ENCODE data around the gene CBLL1. TPM values are rescaled to one million over a fixed set of nuclear protein-coding genes. Genes with fewer than 3 reads are reported as not detected.

CBLL1 gene
- total RNA-seq, 1 experiment from 2014 or later, result 41.4 TPM

DNA sequence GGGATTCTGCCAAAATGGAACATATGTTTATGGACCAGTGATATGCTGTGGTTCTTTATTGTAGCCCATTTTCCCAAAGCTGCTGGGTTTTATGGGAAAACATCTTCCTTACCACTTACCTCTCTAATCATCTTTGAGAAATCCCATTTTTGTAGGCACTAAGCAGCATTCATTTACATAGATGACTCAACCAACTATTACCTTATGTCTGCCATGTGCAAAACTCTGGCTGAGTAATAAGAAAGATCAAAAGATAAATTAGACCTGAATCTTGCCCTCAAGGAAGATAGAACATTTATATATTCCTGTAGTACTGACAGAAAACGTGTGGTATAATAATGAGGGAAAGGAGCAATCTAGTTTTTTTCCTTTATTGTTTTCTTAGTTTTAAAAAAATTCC lies 24.3 kb downstream of the CBLL1 start:
- Histone ChIP-seq H3K9me3 (replicated peaks) (no peaks in the 10 kb centered on the region), H3K4me3 (no peak overlapping the region), H3K4me1 (replicated peaks) (no peaks in the 10 kb centered on the region), H3K36me3 (no peaks in the 10 kb centered on the region), H3K27ac (no peak overlapping the region), H3K27me3 (replicated peaks) (0 out of 2 replicates have a peak, but pooled peaks cover 3% of the 10 kb centered on the region)
- DNase-seq (ENCODE audit: low read depth in 1 of 2, low spot score in 2 of 2), result no peak

DNA sequence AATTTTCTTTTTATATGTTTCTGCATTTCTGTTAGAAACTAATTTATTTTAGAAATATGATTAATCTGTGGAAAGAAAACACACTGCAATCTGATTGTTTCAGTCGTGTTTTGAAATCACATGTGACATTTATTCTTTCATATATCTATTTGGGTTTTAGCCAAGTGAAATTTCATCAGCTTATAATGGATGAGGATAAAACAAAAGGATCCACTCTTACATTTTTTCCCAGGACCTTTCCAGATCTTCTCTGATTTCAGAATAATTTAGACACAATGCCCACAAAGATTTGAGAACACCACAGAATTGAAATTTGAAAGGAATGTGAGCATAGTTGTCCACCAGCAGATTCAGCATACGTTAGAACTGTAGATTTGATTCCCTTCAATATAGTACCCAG lies 29.1 kb downstream of the CBLL1 start:
- no peak for DNase-seq (ENCODE audit: low read depth in 1 of 2, low spot score in 2 of 2)
- no peak overlapping the region for H3K27ac ChIP-seq
- no peak overlapping the region for H3K4me3 ChIP-seq
- H3K4me1 ChIP-seq (replicated peaks), result no peaks in the 10 kb centered on the region
- H3K36me3 ChIP-seq, result no peaks in the 10 kb centered on the region
- no peaks in the 10 kb centered on the region for H3K9me3 ChIP-seq (replicated peaks)
- peaks cover 3% of the 10 kb centered on the region; the same call in 1 of the 2 replicates for H3K27me3 ChIP-seq (replicated peaks)

DNA sequence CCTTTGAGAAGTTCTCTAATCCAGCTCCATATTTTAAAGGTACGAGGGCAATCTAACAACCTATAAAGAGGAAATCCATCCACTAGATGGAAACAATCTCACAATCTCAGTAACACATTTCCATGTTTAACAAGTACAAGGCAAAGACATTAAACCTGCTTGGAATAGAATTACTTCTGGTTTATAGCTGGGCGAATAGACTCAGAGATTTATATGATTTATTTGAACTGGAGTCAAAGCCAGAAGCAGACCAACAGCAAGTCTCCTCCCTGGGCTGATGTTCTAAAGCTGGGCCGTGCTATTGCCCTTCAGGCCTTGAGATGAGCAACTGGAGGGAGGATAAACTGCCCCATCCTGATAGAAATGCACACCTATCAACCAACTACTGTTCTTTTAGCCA lies 33.8 kb downstream of the CBLL1 start:
- Histone ChIP-seq H3K4me1 (replicated peaks) (no peaks in the 10 kb centered on the region), H3K27me3 (replicated peaks) (no peaks in the 10 kb centered on the region; the same call in 1 of the 2 replicates), H3K27ac (no peak overlapping the region), H3K9me3 (replicated peaks) (no peaks in the 10 kb centered on the region), H3K36me3 (no peaks in the 10 kb centered on the region), H3K4me3 (no peak overlapping the region)
- no peak for DNase-seq (ENCODE audit: low read depth in 1 of 2, low spot score in 2 of 2)

DNA sequence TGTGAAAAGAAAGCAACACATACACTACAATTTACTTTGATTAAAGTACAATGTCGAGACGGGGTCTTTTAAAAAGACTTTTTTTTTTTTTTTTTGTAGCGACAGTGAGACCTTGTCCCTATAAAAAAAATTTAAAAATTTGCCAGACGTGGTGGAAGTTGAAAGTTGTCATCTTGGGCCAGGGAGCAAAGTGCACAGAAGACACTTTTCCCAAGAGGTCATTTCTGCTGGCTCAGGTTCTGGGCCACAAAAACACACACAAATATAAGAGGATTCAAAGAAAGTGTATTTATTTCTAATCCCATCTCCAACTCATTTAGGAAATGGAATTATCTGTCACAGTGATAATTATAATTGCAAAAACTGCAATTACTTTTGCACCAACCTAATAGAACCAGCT lies 34.3 kb downstream of the CBLL1 start:
- no peaks in the 10 kb centered on the region; the same call in 1 of the 2 replicates for H3K27me3 ChIP-seq (replicated peaks)
- H3K4me1 ChIP-seq (replicated peaks), result no peaks in the 10 kb centered on the region
- H3K27ac ChIP-seq, result no peak overlapping the region
- H3K4me3 ChIP-seq, result no peak overlapping the region
- no peak for DNase-seq (ENCODE audit: low read depth in 1 of 2, low spot score in 2 of 2)
- H3K36me3 ChIP-seq, result no peaks in the 10 kb centered on the region
- H3K9me3 ChIP-seq (replicated peaks), result no peaks in the 10 kb centered on the region

DNA sequence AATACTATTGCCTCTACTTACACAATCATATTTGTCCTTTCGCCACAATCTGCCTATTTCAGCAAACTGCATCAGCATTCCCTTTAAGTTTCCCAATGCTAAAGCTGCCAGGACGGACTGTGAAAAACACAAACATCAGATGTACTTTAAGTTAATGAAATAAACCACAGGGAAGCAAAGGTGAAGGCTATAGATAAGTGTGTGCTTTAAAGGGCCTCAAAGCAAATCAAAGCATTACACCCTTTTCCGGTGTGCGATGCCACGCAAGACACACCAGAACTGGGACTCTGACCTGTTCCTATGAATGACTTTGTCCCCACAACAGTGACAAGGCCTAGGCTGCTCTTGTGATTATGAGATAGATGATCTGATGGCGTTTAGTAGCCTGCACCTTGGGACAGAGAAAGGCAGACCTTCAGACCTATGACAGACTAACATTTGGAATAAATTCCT lies 35.7 kb downstream of the CBLL1 start:
- no peak for DNase-seq (ENCODE audit: low read depth in 1 of 2, low spot score in 2 of 2)
- H3K27me3 ChIP-seq (replicated peaks), result no peaks in the 10 kb centered on the region; the same call in 1 of the 2 replicates

DNA sequence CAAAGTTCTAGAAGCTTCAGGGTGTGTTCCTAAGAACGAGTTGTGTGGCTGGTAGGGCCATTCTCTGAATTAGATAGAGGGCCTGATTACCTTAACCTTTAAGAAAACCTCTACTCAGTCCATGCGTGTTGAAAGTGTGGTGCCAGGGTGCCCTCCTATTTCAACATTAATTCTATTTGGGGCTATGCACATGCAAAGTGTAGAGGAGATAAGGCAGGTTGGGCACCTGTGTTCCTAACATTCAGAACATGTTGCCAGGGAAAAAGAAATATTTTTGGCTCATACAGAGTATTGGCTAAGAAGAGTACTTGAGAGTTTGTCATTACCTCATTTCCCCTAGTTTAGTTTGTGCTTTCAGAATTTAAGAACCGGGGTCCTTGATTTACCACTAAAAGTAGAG lies 38.4 kb downstream of the CBLL1 start:
- no peak for DNase-seq (ENCODE audit: low read depth in 1 of 2, low spot score in 2 of 2)
- H3K4me3 ChIP-seq, result no peak overlapping the region
- no peaks in the 10 kb centered on the region for H3K4me1 ChIP-seq (replicated peaks)
- H3K27ac ChIP-seq, result no peak overlapping the region
- no peaks in the 10 kb centered on the region for H3K36me3 ChIP-seq
- H3K27me3 ChIP-seq (replicated peaks), result no peaks in the 10 kb centered on the region; the same call in 1 of the 2 replicates
- no peaks in the 10 kb centered on the region for H3K9me3 ChIP-seq (replicated peaks)

More for the DNA sequence above, 35.7 kb downstream of the CBLL1 start:
- no peaks in the 10 kb centered on the region for H3K9me3 ChIP-seq (replicated peaks)
- H3K36me3 ChIP-seq, result no peaks in the 10 kb centered on the region
- no peak overlapping the region for H3K27ac ChIP-seq
- H3K4me1 ChIP-seq (replicated peaks), result no peaks in the 10 kb centered on the region
- no peak overlapping the region for H3K4me3 ChIP-seq

DNA sequence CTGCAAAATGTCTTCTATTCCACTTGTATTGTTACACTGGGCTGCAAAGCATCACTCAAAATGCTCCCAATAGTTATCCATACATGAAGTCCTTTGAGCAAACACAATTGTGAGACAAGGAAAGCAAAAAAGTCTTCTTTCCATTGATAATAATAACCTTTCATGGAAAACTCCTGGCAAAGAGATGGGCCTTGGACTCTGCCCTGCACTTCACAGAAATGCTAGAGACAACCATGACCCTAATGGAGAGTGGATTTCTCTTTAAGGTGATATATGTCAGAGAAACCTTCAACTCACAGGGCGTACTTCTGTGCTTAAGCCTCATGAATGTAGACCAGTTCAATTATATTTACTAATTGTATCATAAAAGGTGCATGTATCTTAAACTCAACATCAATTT lies 39.7 kb downstream of the CBLL1 start:
- H3K27ac ChIP-seq, result no peak overlapping the region
- no peaks in the 10 kb centered on the region; the same call in 1 of the 2 replicates for H3K27me3 ChIP-seq (replicated peaks)
- H3K4me1 ChIP-seq (replicated peaks), result no peaks in the 10 kb centered on the region
- no peaks in the 10 kb centered on the region for H3K36me3 ChIP-seq
- H3K4me3 ChIP-seq, result no peak overlapping the region
- DNase-seq (ENCODE audit: low read depth in 1 of 2, low spot score in 2 of 2), result no peak
- H3K9me3 ChIP-seq (replicated peaks), result no peaks in the 10 kb centered on the region

DNA sequence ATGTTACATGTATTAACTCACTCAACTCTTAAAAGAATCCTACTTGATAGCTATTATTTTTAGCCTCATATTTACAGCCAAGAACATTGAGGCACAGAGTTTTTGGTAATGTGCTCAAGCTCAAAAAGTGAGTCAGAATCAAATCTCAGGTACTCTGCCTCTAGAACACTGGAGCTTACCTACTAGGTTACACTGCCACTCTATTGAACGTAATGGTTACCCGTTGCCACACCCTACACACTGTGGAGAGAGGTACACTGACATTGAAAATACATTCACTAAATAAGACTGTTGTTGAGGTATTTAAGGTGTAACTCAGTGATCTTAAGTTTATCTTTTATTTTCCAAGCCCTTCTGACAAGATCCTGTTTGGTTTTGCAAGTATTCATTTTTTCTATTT lies 41.2 kb downstream of the CBLL1 start:
- Histone ChIP-seq H3K36me3 (no peaks in the 10 kb centered on the region), H3K4me1 (replicated peaks) (no peaks in the 10 kb centered on the region), H3K27ac (no peak overlapping the region), H3K9me3 (replicated peaks) (no peaks in the 10 kb centered on the region), H3K4me3 (no peak overlapping the region), H3K27me3 (replicated peaks) (no peaks in the 10 kb centered on the region; the same call in 1 of the 2 replicates)
- no peak for DNase-seq (ENCODE audit: low read depth in 1 of 2, low spot score in 2 of 2)

DNA sequence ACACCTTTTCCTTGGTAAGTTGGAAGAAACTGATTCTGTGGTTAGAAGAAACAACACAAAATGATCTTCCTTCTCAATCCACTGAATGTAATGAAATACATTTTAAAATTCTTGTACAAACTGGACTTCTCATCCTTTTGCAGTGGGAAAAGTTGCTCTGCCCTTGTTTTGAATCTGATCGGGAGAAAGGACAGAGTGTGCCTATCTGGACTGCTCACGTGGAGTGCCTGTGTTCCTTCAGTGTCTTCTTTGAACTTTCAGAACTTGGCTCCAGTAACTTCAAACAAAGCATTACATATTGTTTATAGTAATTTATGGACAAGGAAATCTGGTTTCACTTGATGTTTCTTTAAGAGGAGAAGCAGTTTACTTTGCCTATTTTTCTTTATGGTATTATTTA lies 42.0 kb downstream of the CBLL1 start:
- Histone ChIP-seq H3K4me3 (no peak overlapping the region), H3K27ac (no peak overlapping the region), H3K27me3 (replicated peaks) (no peaks in the 10 kb centered on the region; the same call in 1 of the 2 replicates), H3K4me1 (replicated peaks) (no peaks in the 10 kb centered on the region), H3K36me3 (no peaks in the 10 kb centered on the region), H3K9me3 (replicated peaks) (no peaks in the 10 kb centered on the region)
- no peak for DNase-seq (ENCODE audit: low read depth in 1 of 2, low spot score in 2 of 2)

DNA sequence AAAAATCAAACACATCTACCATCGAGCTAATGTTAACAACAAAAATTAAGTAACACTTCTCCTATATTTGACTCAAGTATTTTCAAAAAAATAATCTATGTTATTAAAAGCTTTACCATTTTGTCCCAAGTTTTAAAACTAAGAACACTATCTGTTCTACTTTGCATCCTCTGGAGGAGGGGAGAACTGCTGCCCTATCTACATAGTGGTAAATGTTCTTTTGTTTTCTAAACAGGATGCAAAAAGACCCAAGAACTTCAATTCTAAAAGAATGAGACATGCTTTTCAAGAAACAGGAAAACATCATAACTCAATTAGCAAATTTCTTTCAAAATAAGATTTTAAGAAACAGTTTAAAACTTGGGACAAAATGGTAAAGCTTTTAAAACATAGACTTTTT lies 44.3 kb downstream of the CBLL1 start:
- no peaks in the 10 kb centered on the region for H3K36me3 ChIP-seq
- H3K27ac ChIP-seq, result no peak overlapping the region
- DNase-seq (ENCODE audit: low read depth in 1 of 2, low spot score in 2 of 2), result no peak
- H3K9me3 ChIP-seq (replicated peaks), result no peaks in the 10 kb centered on the region
- peaks cover 4% of the 10 kb centered on the region; the same call in 1 of the 2 replicates for H3K27me3 ChIP-seq (replicated peaks)
- H3K4me1 ChIP-seq (replicated peaks), result no peaks in the 10 kb centered on the region
- no peak overlapping the region for H3K4me3 ChIP-seq

DNA sequence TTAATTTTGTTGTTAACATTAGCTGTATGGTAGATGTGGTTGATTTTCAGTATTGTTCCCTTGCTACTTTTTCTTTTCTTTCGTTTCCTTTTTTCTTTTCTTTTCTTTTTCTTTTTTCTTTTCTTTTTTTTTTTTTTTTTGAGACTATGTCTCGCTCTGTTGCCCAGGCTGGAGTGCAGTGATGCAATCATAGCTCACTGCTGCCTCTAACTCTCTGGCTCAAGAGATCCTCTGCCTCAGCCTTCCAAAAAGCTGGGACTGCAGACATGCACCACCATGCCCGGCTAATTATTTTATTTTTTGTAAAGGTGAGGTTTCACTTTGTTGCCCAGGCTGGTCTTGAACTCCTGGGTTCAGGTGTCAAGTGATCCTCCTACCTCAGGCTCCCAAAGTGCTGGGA lies 44.7 kb downstream of the CBLL1 start:
- DNase-seq (ENCODE audit: low read depth in 1 of 2, low spot score in 2 of 2), result no peak
- Histone ChIP-seq H3K27me3 (replicated peaks) (peaks cover 5% of the 10 kb centered on the region; the same call in 1 of the 2 replicates), H3K36me3 (no peaks in the 10 kb centered on the region), H3K4me1 (replicated peaks) (no peaks in the 10 kb centered on the region), H3K27ac (no peak overlapping the region), H3K4me3 (no peak overlapping the region), H3K9me3 (replicated peaks) (no peaks in the 10 kb centered on the region)

DNA sequence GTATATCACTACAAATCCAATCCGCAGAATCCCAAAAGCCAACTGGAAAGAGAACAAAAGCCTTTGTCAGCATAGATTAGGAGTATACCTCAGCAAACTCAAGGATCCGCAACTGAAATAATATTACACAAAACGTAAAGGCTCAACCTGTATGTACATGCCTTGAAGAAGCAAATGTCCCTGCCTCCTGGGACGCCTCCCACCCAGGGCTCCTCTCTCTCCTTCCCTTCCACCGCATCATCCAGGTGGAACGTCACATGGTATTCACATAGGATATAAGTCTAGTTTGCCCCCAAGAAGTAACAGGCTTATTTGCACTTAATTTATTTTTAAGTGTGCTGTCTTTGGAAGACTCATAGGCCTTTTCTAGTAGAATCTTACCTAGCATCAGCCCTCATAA lies 45.7 kb downstream of the CBLL1 start:
- Histone ChIP-seq H3K4me1 (replicated peaks) (no peaks in the 10 kb centered on the region), H3K36me3 (no peaks in the 10 kb centered on the region), H3K9me3 (replicated peaks) (no peaks in the 10 kb centered on the region), H3K4me3 (no peak overlapping the region), H3K27ac (no peak overlapping the region), H3K27me3 (replicated peaks) (peaks cover 13% of the 10 kb centered on the region)
- DNase-seq (ENCODE audit: low read depth in 1 of 2, low spot score in 2 of 2), result no peak

DNA sequence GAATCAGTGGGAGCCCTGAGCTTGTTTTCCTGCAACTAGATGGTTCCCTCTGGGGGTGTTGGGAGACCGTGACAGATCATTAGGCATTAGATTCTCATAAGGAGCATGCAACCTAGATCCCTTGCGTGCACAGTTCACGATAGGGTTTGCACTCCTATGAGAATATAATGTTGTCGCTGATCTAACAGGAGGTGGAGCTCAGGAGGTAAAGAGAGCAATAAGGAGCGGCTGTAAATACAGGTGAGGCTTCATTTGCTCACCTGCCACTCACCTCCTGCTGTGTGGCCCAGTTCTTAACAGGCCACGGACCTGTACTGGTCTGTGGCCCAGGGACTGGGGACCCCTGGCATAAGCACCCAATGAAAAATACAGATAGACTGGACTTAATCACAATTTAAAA lies 48.4 kb downstream of the CBLL1 start:
- H3K27me3 ChIP-seq (replicated peaks), result peaks cover 18% of the 10 kb centered on the region
- H3K9me3 ChIP-seq (replicated peaks), result no peaks in the 10 kb centered on the region
- no peak overlapping the region for H3K4me3 ChIP-seq
- DNase-seq (ENCODE audit: low read depth in 1 of 2, low spot score in 2 of 2), result no peak
- H3K36me3 ChIP-seq, result no peaks in the 10 kb centered on the region
- H3K4me1 ChIP-seq (replicated peaks), result no peaks in the 10 kb centered on the region
- no peak overlapping the region for H3K27ac ChIP-seq

DNA sequence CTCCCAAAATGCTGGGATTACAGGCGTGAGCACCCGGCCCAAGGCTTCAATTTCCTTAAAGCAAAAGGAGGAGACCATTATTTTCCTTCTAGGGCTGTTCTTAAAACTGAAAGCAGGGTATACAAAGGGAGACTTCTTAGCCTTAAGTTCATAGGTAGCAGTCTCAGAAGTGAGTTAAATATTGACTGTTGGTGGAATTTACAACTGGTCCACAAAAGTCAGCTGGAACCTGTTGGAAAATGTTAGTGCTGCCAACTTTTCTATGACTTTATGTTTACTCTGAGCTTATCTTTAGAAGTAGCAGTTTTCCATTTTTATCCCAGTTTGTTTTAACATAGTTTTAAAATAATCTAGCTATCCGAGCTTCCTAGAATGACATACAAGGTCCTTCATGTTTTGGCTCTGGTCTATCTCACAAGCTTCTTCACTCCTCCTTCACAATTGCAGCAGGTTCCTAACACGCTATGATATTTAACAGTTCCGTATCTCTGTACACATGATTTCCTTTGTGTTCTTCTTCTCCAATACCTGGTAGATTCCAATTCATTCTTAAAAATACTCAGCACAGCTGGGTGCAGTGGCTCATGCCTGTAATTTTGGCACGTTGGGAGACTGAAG lies 55.8 kb downstream of the CBLL1 start:
- peaks cover 6% of the 10 kb centered on the region; the same call in 1 of the 2 replicates for H3K27me3 ChIP-seq (replicated peaks)
- H3K36me3 ChIP-seq, result no peaks in the 10 kb centered on the region
- no peak overlapping the region for H3K4me3 ChIP-seq
- H3K4me1 ChIP-seq (replicated peaks), result no peaks in the 10 kb centered on the region
- no peak for DNase-seq (ENCODE audit: low read depth in 1 of 2, low spot score in 2 of 2)
- no peaks in the 10 kb centered on the region for H3K9me3 ChIP-seq (replicated peaks)
- no peak overlapping the region for H3K27ac ChIP-seq
